ENCODE results near the gene ARNT2.

Gene ARNT2

DNA sequence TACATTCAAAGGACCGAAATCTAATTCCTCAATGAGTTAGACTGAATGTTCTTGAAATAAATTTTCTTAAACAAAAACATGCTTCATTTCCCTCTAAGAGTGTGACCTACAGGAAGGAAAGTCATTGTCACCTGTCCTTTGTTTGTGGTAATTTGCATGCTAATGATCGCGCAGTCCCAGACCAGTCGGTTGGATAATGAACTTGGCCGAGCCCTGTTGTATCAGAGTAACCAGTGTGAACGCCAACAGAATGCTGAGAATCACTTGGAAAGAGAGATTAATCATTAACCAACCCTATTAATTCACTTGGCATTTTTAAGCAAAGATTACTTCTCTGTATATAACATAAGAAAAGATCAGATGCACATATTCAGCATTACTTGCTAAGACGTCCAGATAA, 8.1 kb upstream of the ARNT2 start:
- H3K36me3 Mint-ChIP-seq (ENCODE audit: low read depth): no peaks in the 10 kb centered on the region
- H3K9me3 Mint-ChIP-seq: no peaks in the 10 kb centered on the region
- no peak overlapping the region for H3K27ac Mint-ChIP-seq
- no peak overlapping the region for H3K4me3 Mint-ChIP-seq
- peaks cover 51% of the 10 kb centered on the region for H3K27me3 Mint-ChIP-seq
- no peak for DNase-seq
- no peaks in the 10 kb centered on the region for H3K4me1 Mint-ChIP-seq (ENCODE audit: low read depth)

DNA sequence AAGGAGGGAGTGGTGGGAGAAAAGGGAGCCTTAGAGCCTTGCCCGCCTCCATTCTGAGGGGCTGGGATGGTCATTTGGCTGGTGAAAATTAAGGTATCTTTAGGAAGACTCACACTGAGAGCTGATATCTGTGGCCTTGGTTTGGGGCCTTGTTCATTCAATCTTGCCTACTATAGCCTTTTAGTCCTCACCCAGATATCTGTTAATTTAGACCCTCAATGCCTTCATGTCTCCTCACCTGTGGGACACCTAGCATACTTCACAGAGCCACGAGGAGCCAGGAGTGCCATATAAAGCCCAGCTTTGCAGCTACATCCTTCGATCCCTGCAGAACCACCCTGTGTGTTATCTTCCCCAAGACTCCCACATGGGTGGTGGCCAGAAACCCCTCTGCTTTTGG, 4.7 kb upstream of the ARNT2 start:
- no peaks in the 10 kb centered on the region for H3K36me3 Mint-ChIP-seq (ENCODE audit: low read depth)
- no peak overlapping the region for H3K4me3 Mint-ChIP-seq
- DNase-seq: no peak
- no peak overlapping the region for H3K27ac Mint-ChIP-seq
- H3K9me3 Mint-ChIP-seq: no peaks in the 10 kb centered on the region
- H3K27me3 Mint-ChIP-seq: peaks cover 74% of the 10 kb centered on the region
- H3K4me1 Mint-ChIP-seq (ENCODE audit: low read depth): no peaks in the 10 kb centered on the region

DNA sequence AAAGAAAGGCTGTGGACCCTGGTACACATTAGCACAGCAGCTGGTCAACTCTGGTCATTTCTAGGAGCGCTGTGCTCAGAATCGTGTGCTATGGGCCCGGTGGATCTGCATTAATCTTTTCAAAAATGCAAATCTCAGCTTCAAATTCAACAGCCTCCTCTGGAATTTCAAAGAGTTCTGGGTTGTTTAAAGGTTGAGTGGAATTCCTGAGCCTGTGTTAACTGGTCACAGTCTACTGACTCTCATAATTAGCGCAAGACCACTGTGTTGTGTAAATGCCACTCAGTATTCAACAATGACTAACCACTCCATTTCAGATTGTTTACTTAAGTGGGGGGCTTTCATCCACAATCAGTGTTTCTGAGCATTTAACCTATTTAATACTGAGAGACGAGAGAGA, 2.7 kb upstream of the ARNT2 start:
- peaks cover 4% of the 10 kb centered on the region for H3K4me1 Mint-ChIP-seq (ENCODE audit: low read depth)
- DNase-seq: no peak
- no peak overlapping the region for H3K4me3 Mint-ChIP-seq
- no peaks in the 10 kb centered on the region for H3K36me3 Mint-ChIP-seq (ENCODE audit: low read depth)
- no peaks in the 10 kb centered on the region for H3K9me3 Mint-ChIP-seq
- no peak overlapping the region for H3K27ac Mint-ChIP-seq
- peaks cover 82% of the 10 kb centered on the region for H3K27me3 Mint-ChIP-seq

DNA sequence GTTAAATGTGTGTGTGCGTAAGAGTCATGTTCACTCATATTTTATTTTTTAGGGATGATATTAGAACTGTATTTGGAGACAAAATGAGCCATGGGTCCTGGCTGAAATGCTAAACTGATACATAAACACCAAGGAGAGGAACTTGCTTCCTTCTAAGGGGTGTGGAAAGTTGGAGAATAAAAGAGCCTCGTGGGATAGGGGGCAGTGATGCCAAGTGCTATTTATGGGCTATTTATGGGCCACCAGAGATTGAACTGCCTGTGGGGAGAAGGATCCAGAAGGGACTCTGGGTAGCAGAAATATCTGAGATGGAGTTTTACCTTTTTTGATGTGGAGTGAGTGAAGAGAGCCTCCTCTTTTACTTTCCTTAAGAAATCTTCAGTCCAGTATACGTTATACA, 1.8 kb upstream of the ARNT2 start:
- Mint-ChIP-seq H3K9me3 (no peaks in the 10 kb centered on the region), H3K4me3 (no peak overlapping the region), H3K36me3 (ENCODE audit: low read depth) (no peaks in the 10 kb centered on the region), H3K27ac (no peak overlapping the region), H3K27me3 (peaks cover 82% of the 10 kb centered on the region), H3K4me1 (ENCODE audit: low read depth) (peaks cover 4% of the 10 kb centered on the region)
- no peak for DNase-seq

DNA sequence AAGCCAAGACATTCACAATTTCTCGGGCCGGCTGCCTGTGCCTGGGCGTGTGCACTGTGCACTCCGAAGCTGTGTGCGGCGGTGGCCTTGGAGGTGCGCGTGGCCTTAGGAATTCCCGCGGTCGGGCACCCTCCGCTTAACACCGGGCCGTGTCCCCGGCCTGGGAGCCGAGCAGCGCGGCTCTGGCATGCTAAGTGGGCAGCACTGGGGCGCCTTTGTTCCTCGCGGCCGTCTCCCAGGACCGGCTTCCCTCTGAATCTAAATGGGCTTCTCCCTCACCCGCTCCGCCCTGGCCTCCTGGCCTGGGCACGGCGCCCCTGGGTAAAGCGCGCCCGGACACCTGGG, 498 bp upstream of the ARNT2 start:
- no peaks in the 10 kb centered on the region for H3K9me3 Mint-ChIP-seq
- H3K4me3 Mint-ChIP-seq: no peak overlapping the region
- H3K36me3 Mint-ChIP-seq (ENCODE audit: low read depth): no peaks in the 10 kb centered on the region
- peaks cover 78% of the 10 kb centered on the region for H3K27me3 Mint-ChIP-seq
- H3K4me1 Mint-ChIP-seq (ENCODE audit: low read depth): peaks cover 4% of the 10 kb centered on the region
- no peak for DNase-seq
- H3K27ac Mint-ChIP-seq: no peak overlapping the region

DNA sequence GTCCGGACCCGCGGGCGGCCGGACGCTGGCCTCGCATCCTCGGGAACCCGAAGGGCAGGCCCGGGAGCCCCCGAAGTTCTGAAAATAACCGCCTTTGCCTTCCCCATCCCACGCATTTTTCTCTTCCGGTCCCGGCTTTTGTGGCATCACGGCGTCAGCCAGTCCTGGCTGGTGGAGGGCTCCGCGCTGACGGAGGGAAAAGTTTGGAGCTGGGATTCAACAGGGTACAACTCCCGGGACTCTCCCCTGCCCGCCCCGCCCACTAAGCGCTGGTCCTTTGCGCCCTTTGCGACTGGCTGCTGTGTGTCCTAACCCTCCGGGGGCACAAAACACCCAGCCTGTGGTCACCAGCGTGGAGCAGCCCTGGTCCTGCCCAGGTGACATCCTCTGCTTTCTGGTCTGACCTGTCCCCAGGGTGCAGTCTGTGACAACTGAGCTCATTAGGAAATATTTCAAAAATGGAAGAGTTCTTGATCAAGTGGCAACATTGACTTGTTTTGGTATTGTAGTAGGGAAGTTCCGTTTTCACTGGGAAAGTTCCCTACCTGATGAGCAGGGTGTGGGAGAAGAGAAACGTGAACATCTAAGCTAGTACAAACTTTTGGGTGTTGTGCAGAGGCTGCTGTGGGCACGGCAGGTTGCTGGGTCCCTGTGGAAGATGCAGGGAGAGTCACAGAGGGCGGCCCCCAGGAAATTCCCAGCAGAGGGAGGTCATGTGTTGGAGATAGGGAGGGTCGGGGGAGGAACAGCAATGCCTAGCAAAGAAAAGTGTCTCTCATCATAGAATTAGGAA, 775 bp downstream of the ARNT2 start:
- Mint-ChIP-seq H3K4me1 (ENCODE audit: low read depth) (peaks cover 4% of the 10 kb centered on the region), H3K27me3 (peaks cover 79% of the 10 kb centered on the region), H3K4me3 (peak overlapping the region; percentile 47), H3K9me3 (no peaks in the 10 kb centered on the region), H3K27ac (no peak overlapping the region), H3K36me3 (ENCODE audit: low read depth) (no peaks in the 10 kb centered on the region)
- DNase-seq: no peak

DNA sequence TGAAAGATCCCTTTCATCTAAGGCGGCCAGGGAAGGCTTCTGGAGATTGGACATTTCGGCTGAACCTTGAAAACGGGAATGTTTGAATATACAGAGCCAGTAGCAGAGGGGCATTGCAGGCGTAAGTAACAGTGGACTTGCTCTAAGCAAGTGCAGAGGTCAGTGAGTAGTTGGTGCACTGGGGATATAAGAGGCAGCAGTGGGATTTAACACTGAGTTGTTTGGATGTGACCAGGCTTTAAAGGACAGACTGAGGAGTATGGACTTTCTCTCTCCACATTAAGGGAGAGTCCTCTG, 1.3 kb downstream of the ARNT2 start:
- Mint-ChIP-seq H3K4me3 (no peak overlapping the region), H3K36me3 (ENCODE audit: low read depth) (no peaks in the 10 kb centered on the region), H3K27ac (no peak overlapping the region), H3K27me3 (peaks cover 79% of the 10 kb centered on the region), H3K9me3 (no peaks in the 10 kb centered on the region), H3K4me1 (ENCODE audit: low read depth) (peaks cover 4% of the 10 kb centered on the region)
- no peak for DNase-seq

DNA sequence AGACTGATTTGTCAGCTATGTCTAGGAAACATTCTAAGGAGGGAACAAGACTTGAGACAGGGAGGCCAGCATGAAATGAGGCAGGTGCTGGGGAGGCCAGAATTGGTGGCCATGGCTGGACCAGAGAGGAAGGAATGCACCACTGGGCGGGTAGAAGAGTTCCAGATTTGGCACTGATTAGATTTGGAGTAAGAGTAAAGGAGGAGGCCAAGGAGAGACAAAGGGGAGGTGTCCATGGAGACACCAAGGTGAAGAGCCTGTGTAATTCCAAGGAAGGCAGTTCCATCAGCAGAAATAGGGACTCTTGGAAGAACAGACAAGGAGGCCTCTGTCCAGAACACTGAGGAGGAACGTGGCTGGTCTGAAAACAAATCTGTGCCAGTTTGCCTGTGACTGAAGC, 1.8 kb downstream of the ARNT2 start:
- no peaks in the 10 kb centered on the region for H3K36me3 Mint-ChIP-seq (ENCODE audit: low read depth)
- peaks cover 83% of the 10 kb centered on the region for H3K27me3 Mint-ChIP-seq
- H3K27ac Mint-ChIP-seq: no peak overlapping the region
- H3K4me1 Mint-ChIP-seq (ENCODE audit: low read depth): peaks cover 4% of the 10 kb centered on the region
- no peaks in the 10 kb centered on the region for H3K9me3 Mint-ChIP-seq
- H3K4me3 Mint-ChIP-seq: no peak overlapping the region
- DNase-seq: no peak

DNA sequence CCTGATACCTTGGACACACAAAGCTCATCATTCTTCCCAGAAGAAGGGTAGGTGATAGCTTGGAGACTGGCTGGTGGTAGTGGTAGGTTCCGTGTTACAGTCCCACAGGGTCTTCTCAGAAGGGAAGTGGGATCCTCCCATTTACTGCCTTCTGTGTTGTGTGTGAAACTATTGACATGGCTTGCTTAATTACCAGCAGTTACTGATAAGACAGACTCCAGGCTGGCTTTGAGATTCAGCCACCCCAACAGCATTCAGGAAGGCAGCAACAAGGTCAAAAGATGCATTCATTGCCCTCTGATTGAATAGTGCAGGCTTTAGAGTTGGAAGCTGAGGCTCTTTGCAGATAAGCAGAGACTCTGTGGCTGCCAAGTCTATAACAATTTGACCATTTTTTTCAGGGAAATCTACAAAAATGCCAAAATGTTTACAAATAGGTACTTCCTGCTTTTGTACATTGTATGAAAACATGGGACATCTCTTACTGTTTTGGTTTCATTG, 7.7 kb downstream of the ARNT2 start:
- Mint-ChIP-seq H3K27me3 (peaks cover 50% of the 10 kb centered on the region), H3K27ac (no peak overlapping the region), H3K36me3 (ENCODE audit: low read depth) (no peaks in the 10 kb centered on the region), H3K4me1 (ENCODE audit: low read depth) (no peaks in the 10 kb centered on the region), H3K9me3 (no peaks in the 10 kb centered on the region), H3K4me3 (no peak overlapping the region)
- no peak for DNase-seq

DNA sequence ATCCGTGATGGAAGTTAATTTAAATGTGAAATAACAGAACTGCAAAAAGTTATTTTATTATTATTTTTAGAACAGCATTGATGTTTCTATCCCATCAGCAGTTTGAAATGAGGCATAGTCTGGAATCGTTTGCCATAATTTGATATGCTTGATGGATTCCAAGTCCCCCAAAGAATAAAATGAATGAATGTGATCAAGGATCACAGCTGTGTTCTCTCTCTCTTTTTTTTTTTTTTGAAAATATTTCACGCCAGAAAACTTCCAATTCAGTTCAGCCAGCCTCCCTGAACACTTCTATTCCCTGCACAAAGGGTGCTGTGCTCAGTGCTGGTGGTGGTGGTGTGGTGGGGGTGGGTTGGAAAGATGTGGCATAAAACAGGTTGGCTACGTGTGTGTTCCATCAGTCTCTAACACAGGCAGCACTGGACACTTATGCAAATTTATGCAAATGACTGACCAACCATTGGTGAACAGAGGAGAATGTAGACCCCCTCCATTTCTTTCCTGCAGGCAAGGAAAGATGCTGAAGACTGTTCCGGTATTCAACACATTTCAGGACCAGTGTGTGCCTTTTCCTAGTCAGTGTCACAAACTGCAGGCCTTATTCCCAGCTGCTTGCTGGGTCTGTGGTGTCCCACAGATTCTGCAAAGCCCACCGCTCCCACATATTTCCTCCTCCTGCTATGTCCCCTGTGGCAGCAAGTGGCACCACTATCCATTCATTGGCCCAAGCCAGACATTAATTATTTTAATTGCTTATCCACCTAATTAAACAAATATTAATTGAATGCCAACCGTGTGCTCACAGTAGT, 10.6 kb downstream of the ARNT2 start:
- H3K4me1 Mint-ChIP-seq (ENCODE audit: low read depth): no peaks in the 10 kb centered on the region
- no peaks in the 10 kb centered on the region for H3K36me3 Mint-ChIP-seq (ENCODE audit: low read depth)
- H3K27me3 Mint-ChIP-seq: peaks cover 52% of the 10 kb centered on the region
- no peaks in the 10 kb centered on the region for H3K9me3 Mint-ChIP-seq
- no peak overlapping the region for H3K27ac Mint-ChIP-seq
- no peak for DNase-seq
- H3K4me3 Mint-ChIP-seq: no peak overlapping the region

DNA sequence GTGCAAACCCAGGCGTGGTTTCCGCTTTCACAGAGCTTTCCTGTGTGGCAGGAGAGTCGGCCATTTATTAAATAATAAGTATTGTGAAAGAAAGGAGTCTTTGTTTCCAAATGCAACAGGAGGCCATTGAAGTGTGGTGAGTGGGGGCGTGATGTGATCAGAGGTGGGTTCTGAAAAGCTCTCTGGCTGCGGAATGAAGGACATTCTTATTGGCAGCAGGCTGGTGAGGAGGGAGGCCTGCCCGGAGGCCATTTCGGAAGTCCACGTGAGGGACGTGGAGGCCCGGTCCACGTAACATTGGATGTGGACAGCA, 11.1 kb downstream of the ARNT2 start:
- Mint-ChIP-seq H3K36me3 (ENCODE audit: low read depth) (no peaks in the 10 kb centered on the region), H3K4me3 (no peak overlapping the region), H3K9me3 (no peaks in the 10 kb centered on the region), H3K27ac (no peak overlapping the region), H3K27me3 (peaks cover 47% of the 10 kb centered on the region), H3K4me1 (ENCODE audit: low read depth) (no peaks in the 10 kb centered on the region)
- DNase-seq: no peak

DNA sequence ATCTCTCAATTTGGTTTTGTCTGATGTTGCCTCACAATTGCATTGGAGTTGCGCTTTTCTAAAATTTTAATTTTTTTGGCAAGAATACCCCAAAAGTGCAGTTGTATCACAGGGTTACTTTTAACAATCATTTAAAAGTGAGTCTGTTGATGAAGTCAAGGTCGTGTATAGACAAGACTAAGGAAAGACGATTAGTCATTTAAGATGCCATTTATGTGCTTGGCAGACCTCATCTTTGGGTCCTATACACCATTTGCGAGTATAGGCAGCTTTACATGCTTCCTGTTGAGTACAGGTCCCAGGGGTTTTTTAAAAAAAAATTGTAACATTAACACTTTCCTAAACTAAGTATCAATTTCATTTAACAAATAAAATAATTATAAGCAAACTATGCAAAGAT, 12.5 kb downstream of the ARNT2 start:
- Mint-ChIP-seq H3K27me3 (peaks cover 42% of the 10 kb centered on the region), H3K9me3 (no peaks in the 10 kb centered on the region), H3K4me1 (ENCODE audit: low read depth) (no peaks in the 10 kb centered on the region), H3K27ac (no peak overlapping the region), H3K4me3 (no peak overlapping the region), H3K36me3 (ENCODE audit: low read depth) (no peaks in the 10 kb centered on the region)
- DNase-seq: no peak

DNA sequence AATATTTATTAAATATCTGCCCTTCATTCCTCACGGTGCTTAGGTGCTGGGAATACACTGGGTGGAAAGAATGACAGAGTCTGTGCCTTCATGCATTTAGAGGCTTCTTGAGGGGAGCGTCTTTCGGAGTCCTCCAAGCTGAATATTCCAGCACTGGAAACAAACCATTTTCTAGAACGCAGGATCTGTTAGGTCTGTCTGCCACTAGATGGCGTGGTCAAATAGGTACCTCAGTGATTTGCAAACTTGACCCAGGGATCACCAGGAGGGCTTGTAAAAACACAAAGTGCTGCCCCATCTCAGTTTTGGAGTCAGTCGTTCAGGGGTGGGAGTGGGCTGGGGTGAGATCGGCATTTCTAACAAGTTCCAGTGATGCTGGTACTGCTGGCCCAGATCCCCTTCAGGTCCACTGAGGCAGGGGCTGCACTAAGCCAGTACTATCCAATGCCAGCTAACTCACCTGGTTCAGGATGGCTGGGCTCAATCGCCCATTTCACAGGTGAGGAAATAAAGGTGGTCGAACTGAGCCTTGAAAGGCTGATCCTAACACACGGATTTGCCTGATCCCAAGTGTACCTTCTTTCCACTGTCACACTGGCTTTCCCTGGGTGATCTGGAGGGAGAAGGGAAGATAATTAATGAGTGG, 14.8 kb downstream of the ARNT2 start:
- Mint-ChIP-seq H3K4me3 (no peak overlapping the region), H3K4me1 (ENCODE audit: low read depth) (no peaks in the 10 kb centered on the region), H3K36me3 (ENCODE audit: low read depth) (no peaks in the 10 kb centered on the region), H3K27me3 (peaks cover 36% of the 10 kb centered on the region), H3K9me3 (no peaks in the 10 kb centered on the region), H3K27ac (no peak overlapping the region)
- DNase-seq: no peak

DNA sequence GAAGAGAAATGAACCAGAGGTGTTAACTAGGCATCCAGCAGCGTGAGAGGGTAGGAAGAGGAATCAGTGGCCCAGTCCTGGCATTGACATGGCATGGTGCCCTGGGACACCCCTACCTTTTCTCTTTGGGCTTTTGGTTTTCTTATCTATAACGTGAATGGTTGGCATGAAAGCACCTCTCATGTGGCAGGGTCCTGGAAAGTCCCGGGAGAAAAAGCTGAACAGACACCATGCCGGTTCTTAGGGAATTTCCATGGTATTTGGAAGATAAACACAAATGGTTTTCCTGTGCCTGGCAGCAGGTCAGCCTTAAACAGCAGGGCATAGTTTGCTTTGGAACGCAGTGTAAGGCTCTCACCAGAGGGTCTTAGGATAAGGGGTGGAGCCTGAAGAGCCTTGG, 15.4 kb downstream of the ARNT2 start:
- H3K4me1 Mint-ChIP-seq (ENCODE audit: low read depth): no peaks in the 10 kb centered on the region
- no peaks in the 10 kb centered on the region for H3K36me3 Mint-ChIP-seq (ENCODE audit: low read depth)
- H3K27me3 Mint-ChIP-seq: peaks cover 36% of the 10 kb centered on the region
- no peak for DNase-seq
- no peak overlapping the region for H3K4me3 Mint-ChIP-seq
- H3K27ac Mint-ChIP-seq: no peak overlapping the region
- no peaks in the 10 kb centered on the region for H3K9me3 Mint-ChIP-seq

DNA sequence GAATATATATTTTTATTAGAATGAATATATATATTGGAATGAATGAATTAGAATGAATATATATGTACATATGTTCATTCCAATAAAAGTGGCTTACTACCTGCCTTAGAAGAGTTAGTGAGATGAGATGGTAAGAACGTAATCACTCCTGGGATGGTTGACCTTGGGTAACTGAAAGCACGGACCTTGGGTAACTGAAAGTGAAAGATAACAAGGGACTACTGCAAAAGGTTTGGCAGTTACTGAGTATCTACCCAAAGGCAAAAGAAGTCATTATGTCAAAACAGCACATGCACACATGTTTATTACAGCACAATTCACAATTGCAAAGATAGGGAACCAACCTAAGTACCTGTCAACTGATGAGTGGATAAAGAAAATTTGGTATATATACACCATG, 16.5 kb downstream of the ARNT2 start:
- H3K4me1 Mint-ChIP-seq (ENCODE audit: low read depth): no peaks in the 10 kb centered on the region
- H3K27ac Mint-ChIP-seq: no peak overlapping the region
- no peaks in the 10 kb centered on the region for H3K36me3 Mint-ChIP-seq (ENCODE audit: low read depth)
- no peak for DNase-seq
- H3K9me3 Mint-ChIP-seq: no peaks in the 10 kb centered on the region
- H3K4me3 Mint-ChIP-seq: no peak overlapping the region
- peaks cover 33% of the 10 kb centered on the region for H3K27me3 Mint-ChIP-seq

All from activated T-cell treated with anti-CD3 and anti-CD28 coated beads, Interleukin-2, amount 50 U/mL, for 24 hours (primary cell).